ENCODE measurements around the gene BCL2L13. TPM values are rescaled to one million over a fixed set of nuclear protein-coding genes. Genes with fewer than 3 reads are reported as not detected.
A peak's percentile ranks its signal among the peaks of the same experiment; 100 is the strongest.
"Not testable (repeated sequence)": the region's sequence is repeated elsewhere in the genome, so short reads cannot be mapped to it uniquely, and the experiment has no call there.

BCL2L13 gene
- total RNA-seq, 4 donors from 2014 or later, result 59.7 to 85.7 (median 64.8) TPM

GRCh38 chr22:17634696-17635095 is 3.9 kb upstream of the BCL2L13 start:
- no peak for DNase-seq (ENCODE audit: low spot score)
- no peak for ATAC-seq (ENCODE audit: low FRiP score)
- no peak for TF ChIP-seq CTCF (IDR thresholded peaks at IDR 0.05)

GRCh38 chr22:17636850-17637249 is 1.7 kb upstream of the BCL2L13 start:
- not testable (repeated sequence) for DNase-seq (ENCODE audit: low spot score); ATAC-seq (ENCODE audit: low FRiP score)

GRCh38 chr22:17637490-17638181 is 921 bp upstream of the BCL2L13 start:
- TF ChIP-seq CTCF (IDR thresholded peaks at IDR 0.05), result no peak
- no peak for ATAC-seq (ENCODE audit: low FRiP score)

GRCh38 chr22:17638182-17638431 is 450 bp upstream of the BCL2L13 start:
- no peak for TF ChIP-seq CTCF (IDR thresholded peaks at IDR 0.05)

More at GRCh38 chr22:17637490-17638181, 921 bp upstream of the BCL2L13 start:
- no peak for DNase-seq (ENCODE audit: low spot score)

GRCh38 chr22:17639247-17639741 is 737 bp downstream of the BCL2L13 start:
- no peak for TF ChIP-seq CTCF (IDR thresholded peaks at IDR 0.05)
- ATAC-seq (ENCODE audit: low FRiP score) (peak; percentile 21), DNase-seq (ENCODE audit: low spot score) (no peak)

More at GRCh38 chr22:17638182-17638431, 450 bp upstream of the BCL2L13 start:
- DNase-seq (ENCODE audit: low spot score) (no peak), ATAC-seq (ENCODE audit: low FRiP score) (peak; percentile 37)

- ATAC-seq (ENCODE audit: low FRiP score), result no peak
Observed at GRCh38 chr22:17641269-17641668, 2.7 kb downstream of the BCL2L13 start.

GRCh38 chr22:17642357-17642756 is 3.8 kb downstream of the BCL2L13 start:
- not testable (repeated sequence) for ATAC-seq (ENCODE audit: low FRiP score); DNase-seq (ENCODE audit: low spot score)

More at GRCh38 chr22:17641269-17641668, 2.7 kb downstream of the BCL2L13 start:
- no peak for TF ChIP-seq CTCF (IDR thresholded peaks at IDR 0.05)
- no peak for DNase-seq (ENCODE audit: low spot score)

GRCh38 chr22:17647452-17647851 is 8.9 kb downstream of the BCL2L13 start:
- ATAC-seq (ENCODE audit: low FRiP score) (no peak), DNase-seq (ENCODE audit: low spot score) (no peak)
- no peak for TF ChIP-seq CTCF (IDR thresholded peaks at IDR 0.05)
